Nephron (organoid): ENCODE results near the gene SATB2.

Source experiments
- H3K27ac Mint-ChIP-seq, 3 experiments: 2 replicates each; pipeline ENCODE4 v1.8.0; 2020; ENCODE audit warnings: mixed read lengths in 3 of 3, mild to moderate bottlenecking in 2 of 3, moderate library complexity in 1 of 3
- H3K27me3 Mint-ChIP-seq: 2 replicates; pipeline ENCODE4 v1.8.0; 2021; ENCODE audit warnings: low read depth, mild to moderate bottlenecking, moderate library complexity, mixed read lengths
- H3K36me3 Mint-ChIP-seq: 2 replicates; pipeline ENCODE4 v1.8.0; 2020; ENCODE audit warnings: low read depth, mixed read lengths
- H3K4me1 Mint-ChIP-seq: 2 replicates; pipeline ENCODE4 v1.8.0; 2020; ENCODE audit warnings: mixed read lengths
- H3K4me3 Mint-ChIP-seq, 3 experiments: 2 replicates each; pipeline ENCODE4 v1.8.0; 2020; ENCODE audit warnings: mild to moderate bottlenecking in 3 of 3, mixed read lengths in 3 of 3, moderate library complexity in 2 of 3
- H3K9me3 Mint-ChIP-seq: 2 replicates; pipeline ENCODE4 v1.8.0; 2020; ENCODE audit warnings: mixed read lengths
- TF ChIP-seq, protein P1 (sequence below), 3 experiments: fragments of 200-600 bp; sonication (generic); IDR thresholded peaks; one replicate each; pipeline ENCODE4 v1.5.0; 2021; ENCODE audit warnings: antibody characterized with exemption in 3 of 3; ENCODE audit not compliant: unreplicated experiment in 3 of 3

SATB2 gene

GRCh38 chr2:199464606-199465352 is 7.0 kb upstream of the SATB2 start:
- H3K4me1 Mint-ChIP-seq = peaks cover 28% of the 10 kb centered on the region
- TF ChIP-seq, protein P1, sequence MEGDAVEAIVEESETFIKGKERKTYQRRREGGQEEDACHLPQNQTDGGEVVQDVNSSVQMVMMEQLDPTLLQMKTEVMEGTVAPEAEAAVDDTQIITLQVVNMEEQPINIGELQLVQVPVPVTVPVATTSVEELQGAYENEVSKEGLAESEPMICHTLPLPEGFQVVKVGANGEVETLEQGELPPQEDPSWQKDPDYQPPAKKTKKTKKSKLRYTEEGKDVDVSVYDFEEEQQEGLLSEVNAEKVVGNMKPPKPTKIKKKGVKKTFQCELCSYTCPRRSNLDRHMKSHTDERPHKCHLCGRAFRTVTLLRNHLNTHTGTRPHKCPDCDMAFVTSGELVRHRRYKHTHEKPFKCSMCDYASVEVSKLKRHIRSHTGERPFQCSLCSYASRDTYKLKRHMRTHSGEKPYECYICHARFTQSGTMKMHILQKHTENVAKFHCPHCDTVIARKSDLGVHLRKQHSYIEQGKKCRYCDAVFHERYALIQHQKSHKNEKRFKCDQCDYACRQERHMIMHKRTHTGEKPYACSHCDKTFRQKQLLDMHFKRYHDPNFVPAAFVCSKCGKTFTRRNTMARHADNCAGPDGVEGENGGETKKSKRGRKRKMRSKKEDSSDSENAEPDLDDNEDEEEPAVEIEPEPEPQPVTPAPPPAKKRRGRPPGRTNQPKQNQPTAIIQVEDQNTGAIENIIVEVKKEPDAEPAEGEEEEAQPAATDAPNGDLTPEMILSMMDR (IDR thresholded peaks at IDR 0.05; ENCODE audit: unreplicated experiment in 3 of 3) = no peak
- peak overlapping the region in 1 of 3 experiments; percentile 23 for H3K27ac Mint-ChIP-seq
- H3K4me3 Mint-ChIP-seq = peak overlapping the region; percentile 61 to 74 (median 74)
- no peaks in the 10 kb centered on the region for H3K9me3 Mint-ChIP-seq
- peaks cover 100% of the 10 kb centered on the region for H3K27me3 Mint-ChIP-seq
- no peaks in the 10 kb centered on the region for H3K36me3 Mint-ChIP-seq

GRCh38 chr2:199463708-199464605 is 6.2 kb upstream of the SATB2 start:
- no peak overlapping the region for H3K27ac Mint-ChIP-seq
- TF ChIP-seq, protein P1 (IDR thresholded peaks at IDR 0.05; ENCODE audit: unreplicated experiment in 3 of 3) = peak in 2 of 3 experiments; percentile 6 to 35
- no peaks in the 10 kb centered on the region for H3K9me3 Mint-ChIP-seq
- no peaks in the 10 kb centered on the region for H3K36me3 Mint-ChIP-seq
- H3K4me1 Mint-ChIP-seq = peaks cover 25% of the 10 kb centered on the region
- H3K27me3 Mint-ChIP-seq = peaks cover 99% of the 10 kb centered on the region
- peak overlapping the region; percentile 52 to 69 (median 66) for H3K4me3 Mint-ChIP-seq

DNA sequence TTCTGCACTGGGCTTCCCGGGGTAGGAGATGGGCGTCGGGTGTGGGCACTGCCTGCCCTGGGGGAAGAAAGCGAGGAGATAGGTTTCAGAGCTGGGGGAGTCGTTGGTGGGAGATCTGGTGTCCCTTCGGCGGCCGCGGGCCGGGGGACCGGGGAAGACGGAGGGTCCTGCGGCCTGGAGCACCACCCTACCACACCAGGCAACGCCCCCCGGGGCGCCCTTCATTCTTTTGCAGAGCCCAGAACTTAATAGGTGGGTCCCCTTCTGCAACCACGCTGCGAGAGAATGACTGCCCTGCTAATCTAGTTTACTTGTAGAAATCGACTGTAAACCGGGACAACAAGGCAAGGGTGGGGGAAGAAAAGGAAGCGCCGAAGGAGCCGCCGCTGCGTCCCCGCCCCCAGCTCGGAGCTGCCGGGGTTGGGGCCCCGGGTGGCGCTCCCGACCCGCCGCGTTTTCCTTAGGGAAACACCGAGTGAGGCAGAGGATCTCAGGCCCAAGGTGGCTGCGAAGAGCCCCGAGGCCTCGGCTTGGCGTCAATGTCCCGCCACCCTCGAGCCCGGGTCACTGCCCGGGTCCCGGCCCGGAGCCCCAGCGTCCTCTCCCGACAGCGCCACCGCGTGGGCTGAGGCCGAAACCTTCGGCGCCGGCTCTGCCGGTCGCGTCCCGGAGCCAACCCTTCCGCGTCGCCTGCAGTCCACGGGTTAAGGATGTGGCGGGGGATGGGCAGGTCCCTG is 5.4 kb upstream of the SATB2 start:
- peaks cover 21% of the 10 kb centered on the region for H3K4me1 Mint-ChIP-seq
- H3K27ac Mint-ChIP-seq = no peak overlapping the region

DNA sequence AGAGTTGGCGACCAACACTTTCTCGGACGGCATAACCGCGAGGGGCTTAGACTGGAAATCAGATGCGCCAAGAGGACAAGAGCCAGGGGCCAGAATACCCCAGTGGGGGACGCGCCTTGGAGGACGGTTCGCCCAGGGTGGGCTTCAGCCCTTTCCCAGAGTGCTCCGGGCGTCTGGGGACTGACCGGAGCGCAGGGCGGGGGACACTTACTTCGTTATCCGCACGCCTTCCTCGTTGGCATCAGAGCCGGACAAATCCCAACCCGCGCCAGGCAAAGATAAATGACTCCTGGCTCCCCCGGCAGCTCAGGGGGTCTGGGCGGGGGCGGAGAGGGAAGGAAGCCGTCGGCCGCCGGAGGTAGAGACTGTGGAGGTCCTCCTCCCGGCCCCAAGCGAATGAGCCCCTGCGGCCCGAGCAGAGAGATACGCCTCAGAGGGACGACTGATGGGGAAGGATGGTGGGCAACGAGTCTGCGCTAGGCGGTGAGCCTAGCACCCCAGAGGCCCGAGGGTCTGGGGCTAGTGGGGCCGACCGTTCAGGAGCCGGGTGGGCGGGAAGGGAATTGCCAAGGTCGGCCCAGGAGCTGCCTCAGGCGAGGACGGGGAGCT is 4.7 kb upstream of the SATB2 start:
- Mint-ChIP-seq H3K4me1 (peaks cover 23% of the 10 kb centered on the region), H3K9me3 (no peaks in the 10 kb centered on the region), H3K4me3 (peak overlapping the region; percentile 70 to 79 (median 76)), H3K27me3 (peaks cover 91% of the 10 kb centered on the region), H3K36me3 (no peaks in the 10 kb centered on the region), H3K27ac (no peak overlapping the region)
- TF ChIP-seq, protein P1 (IDR thresholded peaks at IDR 0.05; ENCODE audit: unreplicated experiment in 3 of 3) = no peak

More for the DNA sequence above, 5.4 kb upstream of the SATB2 start:
- Mint-ChIP-seq H3K27me3 (peaks cover 91% of the 10 kb centered on the region), H3K9me3 (no peaks in the 10 kb centered on the region), H3K36me3 (no peaks in the 10 kb centered on the region), H3K4me3 (peak overlapping the region; percentile 70 to 79 (median 76))
- TF ChIP-seq, protein P1 (IDR thresholded peaks at IDR 0.05; ENCODE audit: unreplicated experiment in 3 of 3) = peak; percentile 70 to 92 (median 83)

- Mint-ChIP-seq H3K36me3 (no peaks in the 10 kb centered on the region), H3K27me3 (peaks cover 91% of the 10 kb centered on the region), H3K4me3 (peak overlapping the region; percentile 63 to 76 (median 69)), H3K27ac (no peak overlapping the region), H3K9me3 (no peaks in the 10 kb centered on the region), H3K4me1 (peaks cover 27% of the 10 kb centered on the region)
- TF ChIP-seq, protein P1 (IDR thresholded peaks at IDR 0.05; ENCODE audit: unreplicated experiment in 3 of 3) = no peak
Measured at GRCh38 chr2:199461711-199462346, 4.1 kb upstream of the SATB2 start.
